Measurements from ENCODE around the gene KIAA1671.
A peak's percentile ranks its signal among the peaks of the same experiment; 100 is the strongest.

KIAA1671 gene

DNA sequence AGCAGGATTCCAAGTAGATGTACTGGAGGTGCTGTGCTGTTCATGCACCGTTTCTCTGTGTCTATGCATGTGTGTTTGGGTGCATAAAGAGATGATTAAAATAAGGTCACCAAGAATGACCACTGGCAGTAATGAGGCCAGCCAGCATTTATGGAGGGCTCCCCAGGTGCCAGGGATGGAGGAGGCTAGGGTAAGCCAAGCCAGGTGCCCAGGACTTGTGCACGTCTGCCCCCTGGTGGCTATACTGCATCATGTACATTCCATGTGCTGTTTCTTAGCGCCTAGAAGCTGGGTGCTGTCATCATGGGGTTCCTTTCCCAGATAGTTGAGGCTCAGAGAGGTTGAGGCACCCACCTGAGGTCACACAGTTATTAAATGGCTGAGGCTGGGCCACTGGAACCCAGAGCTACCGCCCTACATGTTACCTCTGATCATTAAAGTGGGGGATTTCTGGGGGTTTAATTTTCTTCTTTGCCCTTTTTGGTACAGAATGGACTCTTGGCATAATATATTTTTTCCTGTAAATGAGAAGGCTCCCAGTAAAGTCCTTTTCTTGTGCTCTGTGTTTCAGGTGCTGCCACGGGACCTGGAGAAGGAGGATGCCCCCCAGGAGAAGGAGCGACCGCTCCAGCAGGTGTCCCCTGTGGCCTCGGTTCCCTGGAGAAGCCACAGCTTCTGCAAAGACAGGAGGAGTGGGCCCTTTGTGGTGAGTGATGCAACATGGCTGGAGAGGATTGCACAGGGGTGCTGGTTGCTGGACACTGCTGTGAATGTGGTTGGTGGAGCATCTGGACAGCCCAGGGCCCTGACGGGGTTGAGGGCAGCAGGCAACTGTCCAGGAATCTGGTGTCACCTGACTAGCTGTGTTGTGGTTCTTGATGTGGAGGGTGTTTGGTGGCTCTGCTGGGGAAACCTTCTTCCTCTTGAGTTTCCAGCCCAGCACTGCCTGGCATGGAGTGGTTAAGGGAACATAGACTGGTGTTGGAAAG, 96.4 kb downstream of the KIAA1671 start:
- DNase-seq = peak; percentile 51 to 64

- no peak for DNase-seq
Measured at GRCh38 chr22:25049770-25050169, 97.3 kb downstream of the KIAA1671 start.

DNA sequence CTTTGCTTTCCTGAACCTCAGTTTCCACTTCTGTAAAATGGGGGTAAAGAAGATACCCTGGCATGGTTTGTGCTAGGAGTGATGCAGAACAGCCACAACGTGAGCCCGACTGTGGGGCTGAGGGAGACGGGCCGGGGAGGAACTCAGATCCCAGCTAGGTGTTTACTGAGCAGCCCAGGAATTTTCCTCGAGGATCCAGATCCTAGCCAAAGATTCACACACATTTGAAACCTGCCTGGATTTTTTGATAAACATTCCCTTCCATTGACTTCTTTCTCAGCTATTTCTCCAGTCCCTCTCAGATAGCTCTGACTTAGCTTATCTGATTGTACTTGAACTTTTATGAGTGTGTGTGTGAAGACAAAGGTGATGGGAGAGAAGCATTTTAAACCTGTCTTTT, 98.0 kb downstream of the KIAA1671 start:
- DNase-seq = no peak

- DNase-seq = peak in 1 of 2 experiments; percentile 0
Measured at GRCh38 chr22:25051073-25051472, 98.6 kb downstream of the KIAA1671 start.

DNA sequence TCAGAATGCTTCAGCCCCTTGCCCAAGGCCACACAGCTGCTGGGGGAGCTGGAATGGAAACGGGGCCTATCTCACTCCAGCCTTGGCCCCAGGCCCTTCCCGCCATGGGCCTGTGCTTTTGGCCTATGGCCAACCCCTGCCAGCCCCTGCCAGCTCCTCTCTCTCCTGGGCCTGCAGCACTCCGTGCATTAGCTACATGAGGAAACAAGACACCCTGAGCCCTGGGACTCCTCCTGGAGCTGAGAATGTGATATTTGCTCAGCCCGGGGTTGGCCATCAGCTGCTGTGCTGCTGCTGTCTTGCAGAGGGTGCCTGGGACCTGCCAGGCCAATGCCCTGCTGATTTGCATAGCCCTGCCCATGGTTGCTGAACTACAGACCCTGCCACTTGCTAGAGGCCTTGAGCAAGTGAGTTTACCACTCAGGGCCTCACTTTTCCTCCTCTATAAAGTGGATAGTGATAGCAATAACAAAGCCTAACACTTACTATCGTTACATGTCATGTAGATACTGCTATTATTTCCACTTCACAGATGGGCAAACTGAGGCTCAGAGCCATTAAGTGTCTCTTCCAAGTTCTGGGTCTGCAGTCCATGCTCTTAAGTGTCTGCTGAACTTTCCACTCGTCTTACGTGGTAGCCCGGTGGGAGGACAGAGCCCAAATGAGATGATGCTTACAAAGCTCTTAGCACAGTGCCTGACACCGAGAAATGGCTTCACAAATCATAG, 99.6 kb downstream of the KIAA1671 start:
- no peak for DNase-seq

GRCh38 chr22:25053153-25053805, 100.8 kb downstream of the KIAA1671 start:
- no peak for DNase-seq

DNA sequence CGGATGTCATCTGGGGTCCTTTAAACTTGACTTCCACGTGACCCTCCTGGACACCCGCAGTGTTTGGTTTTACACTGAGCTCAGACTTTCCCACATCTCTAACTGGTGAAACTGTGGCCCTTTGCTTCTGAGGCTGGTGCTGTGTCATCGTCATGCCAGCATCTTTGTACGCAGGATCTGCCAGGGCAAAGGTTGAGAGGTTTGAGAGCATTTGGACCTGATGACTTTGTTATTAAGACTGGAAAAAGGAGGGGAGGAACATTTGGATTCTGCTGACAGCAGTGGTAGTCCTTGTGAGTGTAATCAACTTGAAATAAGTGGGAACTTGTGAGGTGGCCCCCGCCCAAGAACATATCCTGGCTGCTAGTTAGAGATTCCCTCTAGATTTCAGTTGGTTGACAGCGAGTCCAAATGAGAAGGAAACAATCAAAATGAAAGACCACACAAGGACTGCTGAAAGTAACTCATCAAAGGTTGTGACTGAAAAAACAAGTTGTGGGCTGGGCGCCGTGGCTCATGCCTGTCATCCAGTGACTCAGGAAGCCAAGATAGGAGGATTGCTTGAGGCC, 102.5 kb downstream of the KIAA1671 start:
- DNase-seq = no peak

DNA sequence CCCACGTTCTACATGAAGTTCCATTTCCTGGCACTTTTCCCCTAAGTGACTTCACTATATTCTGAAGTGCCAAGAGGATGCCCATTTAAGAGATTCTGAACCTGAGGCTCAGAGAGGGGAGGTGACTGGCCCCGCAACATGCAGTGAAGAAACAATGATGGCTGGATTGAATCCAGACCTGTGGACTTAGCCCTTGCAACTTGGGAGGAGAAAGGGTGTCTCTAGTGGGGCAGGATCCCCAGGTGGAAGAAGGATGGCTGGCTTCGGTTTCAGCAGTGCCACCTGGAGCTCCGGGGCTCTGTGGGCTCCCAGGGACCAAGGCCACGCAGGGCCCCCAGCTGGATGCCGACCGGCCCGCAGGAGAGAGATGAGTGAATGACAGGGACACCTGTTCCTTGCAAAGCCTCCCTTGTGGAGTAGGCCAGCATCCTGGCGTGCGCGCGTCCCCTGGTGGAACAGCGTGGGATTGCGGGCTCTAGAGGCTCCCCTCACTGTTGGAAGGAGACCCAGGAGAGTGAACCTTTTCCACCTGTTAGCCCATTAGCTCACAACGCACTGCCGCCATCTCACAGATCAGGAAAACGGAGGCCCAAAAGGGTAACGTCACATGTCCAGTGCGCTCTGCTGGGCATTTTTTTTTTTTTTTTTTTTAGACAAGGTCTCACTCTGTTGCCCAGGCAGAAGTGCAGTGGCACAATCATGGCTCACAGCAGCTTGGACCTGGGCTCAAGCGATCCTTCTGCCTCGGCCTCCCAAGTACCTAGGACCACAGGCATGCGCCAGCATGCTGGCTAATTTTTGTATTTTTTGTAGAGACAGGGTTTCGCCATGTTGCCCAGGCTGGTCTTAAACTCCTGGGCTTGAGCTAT, 104.7 kb downstream of the KIAA1671 start:
- peak; percentile 20 to 23 for DNase-seq

- no peak for DNase-seq
Measured at GRCh38 chr22:25059438-25059837, 106.9 kb downstream of the KIAA1671 start.

DNA sequence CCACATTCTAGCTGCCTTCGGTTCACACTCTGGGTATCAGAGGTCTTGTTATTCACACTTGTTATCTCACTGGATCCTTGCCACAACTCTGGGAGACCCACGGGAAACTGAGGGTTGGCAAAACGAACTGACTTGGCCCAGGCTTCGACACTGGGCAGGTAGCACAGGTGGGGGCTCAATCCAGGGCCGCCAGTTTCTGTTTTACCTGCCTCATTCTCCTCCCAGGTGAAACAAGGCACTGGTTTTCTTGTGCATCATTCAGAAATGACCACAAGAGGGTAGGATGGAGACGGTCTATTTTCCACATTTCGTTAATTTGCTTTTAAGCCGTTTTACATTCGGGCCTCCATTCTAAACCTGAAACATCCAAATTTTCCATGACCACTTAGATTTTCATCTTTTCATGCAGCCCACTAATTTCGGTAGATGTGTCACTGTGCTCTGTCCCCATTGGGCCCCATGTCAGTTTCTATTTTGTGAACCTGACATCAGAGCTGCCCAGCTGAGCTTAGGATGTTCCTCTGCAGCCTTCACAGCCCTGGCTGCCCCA, 108.1 kb downstream of the KIAA1671 start:
- DNase-seq = no peak

- DNase-seq = no peak
Measured at GRCh38 chr22:25061134-25061533, 108.6 kb downstream of the KIAA1671 start.

GRCh38 chr22:25061605-25062376, 109.3 kb downstream of the KIAA1671 start:
- no peak for DNase-seq

DNA sequence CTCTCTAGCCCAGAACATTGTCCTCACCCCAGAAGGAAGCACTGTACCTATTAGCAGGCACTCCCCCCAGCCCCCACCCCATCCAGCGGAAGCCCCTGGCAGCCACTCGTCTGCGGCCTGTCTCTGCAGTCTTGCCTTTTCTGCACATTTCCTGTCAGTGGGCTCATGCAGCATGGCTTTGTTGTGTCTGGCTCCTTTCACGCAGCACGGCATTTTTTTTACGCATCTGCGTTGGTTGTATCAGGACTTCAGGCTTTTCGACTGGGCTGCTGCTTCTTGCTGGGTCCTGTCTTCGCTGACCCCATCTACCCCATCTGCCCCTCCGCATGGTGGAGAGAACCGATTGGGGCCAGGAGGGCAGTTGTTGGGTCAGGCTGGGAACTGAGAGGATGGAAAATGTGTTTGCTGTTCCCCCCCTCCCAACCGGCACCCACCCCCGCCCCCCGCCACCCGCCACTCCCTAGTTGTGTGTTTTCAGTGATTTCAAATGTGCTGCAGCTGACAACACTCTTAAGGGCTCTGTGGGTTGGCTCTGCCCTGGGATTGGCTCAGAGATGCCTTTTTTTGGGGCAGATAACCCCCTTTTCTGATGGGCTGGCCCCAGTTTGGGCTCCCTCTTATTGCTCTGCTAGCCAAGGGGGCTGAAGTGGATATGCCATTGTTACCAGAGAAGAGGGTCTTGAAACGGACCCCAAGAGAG, 110.0 kb downstream of the KIAA1671 start:
- no peak for DNase-seq

DNA sequence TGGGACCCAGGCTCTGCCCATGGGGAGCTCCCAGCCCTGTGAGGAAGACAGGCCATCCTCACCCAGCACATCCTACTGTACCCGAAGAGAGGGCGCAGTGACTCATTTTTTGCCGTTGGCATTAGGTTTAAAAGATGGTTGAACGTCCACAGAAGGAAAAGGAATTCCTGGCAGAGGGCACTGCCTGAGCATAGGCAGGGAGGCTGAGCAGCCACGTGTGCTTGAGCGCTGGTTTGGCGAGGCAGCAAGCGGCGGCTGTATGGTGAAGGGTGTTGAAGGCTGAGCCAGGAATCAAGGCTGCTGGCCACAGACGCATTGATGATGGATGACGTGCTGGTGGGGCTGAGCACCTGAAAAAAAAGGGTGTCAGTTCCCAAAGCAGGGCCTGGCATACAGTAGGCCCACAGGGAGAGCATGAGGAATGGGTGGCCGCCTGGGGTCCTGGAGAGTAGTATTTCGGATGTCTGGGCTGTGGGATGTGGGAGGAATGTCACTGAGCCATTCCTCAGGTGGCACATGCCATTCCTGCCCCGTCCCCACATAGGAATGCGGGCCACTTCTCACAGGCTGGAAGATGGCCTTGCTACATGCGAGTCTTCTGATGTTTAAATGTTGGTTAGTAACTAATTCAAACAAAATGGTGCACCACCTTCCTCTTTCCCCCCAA, 112.5 kb downstream of the KIAA1671 start:
- DNase-seq = no peak

GRCh38 chr22:25066861-25067435, 114.4 kb downstream of the KIAA1671 start:
- DNase-seq = no peak

DNA sequence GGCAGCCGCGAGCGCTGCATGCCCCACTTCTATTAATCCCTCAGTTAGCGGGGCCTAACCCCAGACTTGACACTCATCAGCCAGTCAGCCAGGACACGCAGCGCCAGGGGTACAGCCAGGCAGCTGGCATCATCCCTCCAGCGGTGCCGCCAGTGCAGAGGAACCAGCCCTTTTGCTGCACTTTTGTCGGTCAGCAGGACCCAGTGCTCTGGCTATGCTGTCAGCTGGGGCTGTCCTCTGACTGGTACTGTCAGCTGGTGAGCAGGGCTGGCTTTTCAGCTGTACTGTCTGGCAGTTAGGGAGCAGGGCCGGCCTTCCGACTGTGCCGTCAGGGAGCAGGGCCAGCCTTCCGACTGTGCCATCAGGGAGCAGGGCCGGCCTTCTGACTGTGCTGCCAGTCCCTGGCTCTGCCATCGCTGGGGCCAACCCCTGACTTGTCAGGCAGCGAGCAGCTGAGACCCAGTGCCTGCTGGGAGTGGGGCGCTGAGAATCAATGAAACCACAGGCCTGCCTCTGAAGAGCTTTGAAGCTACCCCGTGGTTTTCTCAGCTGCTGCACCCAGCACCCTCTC, 115.4 kb downstream of the KIAA1671 start:
- no peak for DNase-seq

DNA sequence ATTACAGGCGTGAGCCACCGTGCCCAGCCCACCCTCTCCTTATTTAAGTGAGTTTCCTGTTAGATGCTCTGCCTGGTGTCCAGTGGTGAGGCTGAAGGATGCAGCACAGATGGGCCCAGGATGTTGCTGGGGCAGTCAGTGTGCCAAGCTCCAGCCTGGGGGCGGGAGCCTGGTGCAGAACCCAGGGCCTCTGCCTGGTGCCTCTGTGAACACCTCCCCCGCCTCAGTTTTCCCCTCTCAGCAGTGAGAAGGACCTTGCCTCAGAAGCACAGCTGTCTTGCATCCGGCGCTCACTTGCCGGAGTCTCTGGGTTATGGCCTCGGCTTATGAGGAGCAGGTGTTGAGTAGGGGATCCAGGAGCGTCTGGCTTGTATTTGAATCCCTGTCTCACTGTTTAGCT, 116.2 kb downstream of the KIAA1671 start:
- DNase-seq = no peak

DNA sequence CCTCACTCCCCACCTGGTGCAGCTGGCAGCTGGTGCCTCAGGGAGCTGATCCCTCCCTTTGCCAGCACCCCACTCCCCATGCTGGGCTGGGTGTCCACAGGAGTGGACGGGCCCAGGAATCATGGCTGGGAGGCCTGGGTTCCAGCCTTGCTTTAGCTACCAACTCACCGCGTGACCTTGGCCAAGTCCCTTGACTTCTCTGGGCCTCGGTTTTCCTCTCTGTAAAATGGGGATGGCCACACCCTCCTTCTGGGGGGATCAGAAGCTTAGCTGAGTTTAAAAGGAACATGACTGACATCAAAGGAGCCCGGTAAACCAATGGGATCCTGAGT, 116.9 kb downstream of the KIAA1671 start:
- DNase-seq = no peak
